ENCODE results near the gene PEX3.
"Not testable (repeated sequence)": the region's sequence is repeated elsewhere in the genome, so short reads cannot be mapped to it uniquely, and the experiment has no call there.

PEX3 gene

DNA sequence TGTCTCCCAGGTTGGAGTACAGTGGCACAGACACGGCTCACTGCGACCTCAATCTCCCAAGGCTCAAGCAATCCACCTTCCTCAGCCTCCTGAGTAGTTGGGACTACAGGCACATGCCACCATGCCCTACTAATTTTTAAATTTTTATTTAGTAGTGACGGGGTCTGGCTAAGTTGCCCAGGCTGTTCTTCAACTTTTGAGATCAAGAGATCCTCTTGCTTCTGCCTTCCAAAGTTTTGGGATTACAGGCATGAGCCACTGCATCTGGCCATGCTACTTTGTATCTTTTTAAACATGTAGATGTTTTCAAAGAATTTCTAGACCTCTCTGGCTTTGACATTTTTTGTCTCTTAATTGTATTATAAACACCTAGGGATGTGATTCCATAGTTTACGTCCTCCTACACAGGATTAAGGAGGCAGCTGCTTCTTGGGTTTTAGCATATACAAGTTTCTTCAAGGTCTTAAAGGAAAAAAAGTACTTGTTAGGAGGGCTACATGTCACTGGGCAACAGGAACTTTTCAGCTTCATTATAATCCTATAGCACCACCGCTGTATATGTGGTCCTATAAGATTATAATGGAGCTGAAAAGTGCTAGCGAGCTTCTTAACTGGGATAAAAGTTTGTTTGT is 1.4 kb upstream of the PEX3 start:
- no peak for DNase-seq

DNA sequence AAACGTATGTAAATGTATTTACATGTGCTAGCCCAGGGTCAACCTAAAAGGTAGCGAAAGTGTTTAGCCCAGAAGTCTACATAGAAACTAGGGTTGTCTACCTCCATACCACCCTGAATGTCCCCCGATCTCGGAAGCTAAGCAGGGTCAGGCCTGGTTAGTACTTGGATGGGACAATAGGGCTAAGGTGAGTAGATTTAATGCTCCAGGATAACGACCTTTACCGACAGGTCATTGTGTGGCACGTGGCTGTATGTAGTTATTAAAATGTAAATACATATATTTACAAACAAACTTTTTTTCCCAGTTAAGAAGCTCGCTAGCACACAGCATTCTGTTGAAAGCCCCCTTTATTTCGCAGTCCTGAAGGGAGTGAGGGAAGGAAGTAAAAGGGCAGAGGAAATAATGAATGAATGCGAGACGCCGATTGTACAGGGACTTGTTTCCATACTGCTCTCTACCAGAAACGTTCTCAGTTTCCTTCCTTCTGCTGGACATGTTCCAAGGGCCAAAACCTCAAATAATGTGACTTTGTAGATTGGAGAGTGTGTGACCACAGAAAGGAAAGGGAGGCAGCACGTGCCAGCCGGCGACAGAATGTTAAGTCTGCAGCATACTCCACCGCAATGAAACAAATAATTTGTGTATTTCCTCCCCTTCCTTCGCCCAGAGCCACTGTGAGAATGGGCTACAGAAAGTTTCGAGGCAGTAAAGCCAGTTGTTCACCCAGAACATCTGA is 722 bp upstream of the PEX3 start:
- peak; percentile 23 to 28 for DNase-seq

DNA sequence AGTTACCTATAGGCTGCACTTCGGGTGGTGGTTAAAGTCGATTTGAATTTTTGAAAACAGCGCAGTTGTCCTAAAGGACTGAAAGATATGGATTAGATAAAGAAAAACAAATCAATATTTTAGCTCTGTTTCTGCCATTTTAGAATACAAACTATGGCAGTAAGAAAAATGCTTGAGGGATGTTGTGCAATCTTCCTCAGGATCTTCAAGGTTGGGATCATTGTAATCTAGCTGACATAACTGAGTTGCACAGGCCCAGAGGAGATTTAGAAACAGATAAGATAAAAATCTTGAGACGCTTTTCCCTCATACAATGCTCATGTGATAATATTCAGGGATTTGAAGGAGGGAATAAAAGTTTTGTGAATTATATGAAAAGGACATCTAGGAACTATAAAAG is 926 bp downstream of the PEX3 start:
- no peak for DNase-seq

DNA sequence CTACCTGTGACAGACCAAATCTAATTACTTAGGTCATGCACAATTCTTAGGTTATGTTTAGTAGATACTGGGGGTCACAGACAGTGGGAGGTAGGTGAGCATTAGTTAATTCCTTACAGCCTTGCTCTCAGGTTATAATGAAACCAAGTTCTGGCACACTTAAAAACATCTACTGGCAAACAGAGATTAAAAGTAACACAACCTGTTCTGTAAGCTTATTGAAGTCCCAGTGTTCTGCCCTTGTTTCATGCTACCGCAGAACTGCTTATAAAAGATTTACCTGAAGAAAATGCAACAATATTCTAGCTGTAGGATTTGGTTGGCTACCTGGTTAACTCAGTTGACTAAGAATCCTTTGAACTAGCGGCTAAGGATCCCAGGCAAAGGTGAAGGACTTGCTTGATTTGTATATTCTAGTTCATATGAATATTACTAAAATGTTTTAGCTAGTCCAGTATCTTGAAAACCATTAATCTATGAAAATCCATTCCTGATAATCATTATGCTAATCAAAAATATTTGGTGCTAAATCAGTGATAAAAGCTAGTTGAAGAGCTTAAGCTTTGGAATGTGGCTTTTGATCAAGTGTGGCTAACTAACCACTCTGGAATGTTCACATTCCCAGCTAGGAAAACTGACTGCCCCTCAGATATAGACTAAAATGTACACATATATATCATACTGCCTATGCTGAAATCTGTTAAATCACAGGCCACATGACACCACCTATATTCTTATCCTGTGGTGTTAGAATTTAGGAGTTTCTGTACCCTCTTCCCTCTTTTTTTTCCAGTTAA is 7.2 kb downstream of the PEX3 start:
- DNase-seq: no peak

DNA sequence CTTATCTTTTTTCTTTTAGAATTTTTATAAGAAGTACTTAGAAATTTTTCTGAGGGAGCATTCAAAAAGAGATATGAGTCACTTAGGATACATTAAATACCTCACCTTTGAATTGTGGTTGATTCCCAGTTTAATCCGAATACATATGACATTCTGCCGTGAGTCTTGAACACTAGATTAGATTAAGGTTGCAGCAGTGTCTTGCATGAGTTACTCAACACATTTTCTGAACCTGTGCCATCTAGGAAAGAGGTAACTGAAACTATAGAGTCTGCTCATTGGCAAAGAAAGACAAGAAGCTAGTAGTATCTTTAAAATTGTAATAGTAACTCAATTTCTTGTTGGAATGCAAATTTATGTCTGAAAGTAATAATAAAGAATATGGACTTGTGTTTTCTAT is 14.9 kb downstream of the PEX3 start:
- no peak for DNase-seq

DNA sequence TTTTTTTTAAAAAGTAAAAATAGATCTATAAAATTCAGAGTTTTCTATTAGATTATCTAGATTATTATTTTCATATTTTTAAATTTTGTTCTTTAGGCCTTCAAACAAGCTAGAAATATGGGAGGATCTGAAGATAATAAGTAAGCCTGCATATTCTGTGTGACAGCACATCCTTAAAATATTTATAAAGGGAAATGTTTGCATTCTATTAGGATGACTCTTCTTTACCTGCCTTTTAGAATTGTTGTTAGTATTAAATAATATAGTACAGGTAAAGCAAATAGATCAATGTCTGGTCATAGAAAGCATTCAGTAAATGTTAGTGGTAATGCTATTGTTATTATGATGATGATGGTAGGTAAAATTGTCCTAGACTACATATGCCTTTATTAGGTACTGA is 17.4 kb downstream of the PEX3 start:
- DNase-seq: no peak

DNA sequence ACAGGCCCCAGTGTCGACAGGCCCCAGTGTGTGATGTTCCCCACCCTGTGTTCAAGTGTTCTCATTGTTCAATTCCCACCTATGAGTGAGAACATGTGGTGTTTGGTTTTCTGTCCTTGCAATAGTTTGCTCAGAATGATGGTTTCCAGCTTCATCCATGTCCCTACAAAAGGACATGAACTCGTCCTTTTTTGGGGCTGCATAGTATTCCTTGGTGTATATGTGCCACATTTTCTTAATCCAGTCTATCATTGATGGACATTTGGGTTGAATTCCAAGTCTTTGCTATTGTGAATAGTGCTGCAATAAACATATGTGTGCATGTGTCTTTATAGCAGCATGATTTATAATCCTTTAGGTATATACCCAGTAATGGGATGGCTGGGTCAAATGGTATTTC is 18.2 kb downstream of the PEX3 start:
- not testable (repeated sequence) for DNase-seq

DNA sequence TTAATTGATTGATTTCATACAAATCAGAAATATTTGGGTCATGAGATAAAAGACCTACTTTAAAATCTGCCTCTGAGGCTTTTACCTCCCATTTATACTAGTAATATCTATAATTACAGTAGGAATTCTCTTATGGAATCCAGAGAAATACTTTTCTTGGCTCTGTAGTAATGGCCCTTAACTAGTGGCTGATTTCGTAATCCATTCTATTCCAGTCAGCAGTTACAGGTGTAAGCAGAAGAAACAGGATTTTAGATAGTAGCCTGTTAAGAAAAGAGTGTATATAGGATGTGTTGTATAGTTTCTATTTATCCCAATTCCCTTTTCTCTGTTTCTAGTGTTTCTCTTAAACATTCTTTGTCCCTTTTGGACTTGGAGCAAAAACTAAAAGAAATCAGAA is 21.2 kb downstream of the PEX3 start:
- DNase-seq: no peak

DNA sequence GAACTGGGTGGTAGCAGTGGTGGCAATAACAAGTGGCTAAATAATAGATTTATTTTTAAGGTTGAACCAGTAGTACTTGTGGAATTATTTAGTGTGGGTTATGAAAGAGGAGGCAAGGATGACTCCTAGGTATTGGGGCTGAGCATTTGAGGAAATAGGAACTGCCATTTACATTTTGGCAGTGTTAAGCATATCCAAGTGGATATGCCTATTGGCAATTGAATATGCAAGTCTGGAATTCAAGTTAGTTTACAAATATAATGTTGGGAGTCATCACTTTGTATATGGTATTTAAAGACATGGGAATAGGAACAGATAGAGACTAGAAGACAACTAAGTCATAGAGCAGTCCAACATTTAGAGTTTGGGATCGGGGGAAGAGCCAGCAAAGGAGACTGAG is 25.9 kb downstream of the PEX3 start:
- no peak for DNase-seq

DNA sequence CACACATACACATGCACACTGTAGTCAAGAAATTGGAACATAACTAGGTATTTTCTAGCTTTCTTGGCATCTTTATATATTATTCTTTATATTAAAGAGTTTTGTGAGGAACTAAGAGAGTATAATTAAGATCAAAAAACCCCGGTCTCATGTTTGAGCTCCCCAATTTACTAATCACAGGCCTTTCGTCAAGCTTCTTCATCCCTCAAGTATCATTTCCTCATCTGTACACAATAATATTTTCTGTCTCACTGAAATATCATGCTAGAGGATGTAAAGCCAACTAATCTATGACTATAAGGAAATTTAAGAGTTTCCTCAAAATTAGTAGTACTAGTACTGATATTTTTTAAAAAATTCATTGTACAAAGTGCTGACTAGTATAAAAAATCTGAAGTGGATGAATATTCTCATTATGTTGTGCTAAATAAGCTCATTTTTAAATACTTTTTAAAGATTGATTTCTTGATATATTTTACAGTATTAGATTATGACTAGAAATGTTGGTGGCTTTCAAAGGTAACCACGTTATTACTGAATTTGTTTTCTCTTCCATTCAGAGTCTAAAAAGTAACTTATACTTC is 28.0 kb downstream of the PEX3 start:
- DNase-seq: no peak

DNA sequence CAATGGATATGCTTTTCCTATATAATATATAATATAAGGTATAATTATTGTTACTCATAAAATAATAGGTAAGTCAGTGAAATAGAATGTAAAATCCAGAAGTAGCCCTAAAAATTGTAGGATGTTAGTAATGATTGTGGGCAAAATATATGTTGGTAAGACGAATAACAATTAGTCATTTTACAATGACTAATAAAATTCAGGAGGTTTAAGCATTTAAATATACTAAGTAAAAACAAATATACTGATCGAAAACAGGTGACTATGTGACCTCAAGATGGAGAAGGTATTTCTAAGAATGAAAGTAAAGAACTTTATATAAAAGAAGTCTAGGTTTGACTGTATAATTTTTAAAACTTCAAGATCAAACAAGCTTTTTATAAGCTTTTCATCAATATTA is 32.0 kb downstream of the PEX3 start:
- DNase-seq: no peak

DNA sequence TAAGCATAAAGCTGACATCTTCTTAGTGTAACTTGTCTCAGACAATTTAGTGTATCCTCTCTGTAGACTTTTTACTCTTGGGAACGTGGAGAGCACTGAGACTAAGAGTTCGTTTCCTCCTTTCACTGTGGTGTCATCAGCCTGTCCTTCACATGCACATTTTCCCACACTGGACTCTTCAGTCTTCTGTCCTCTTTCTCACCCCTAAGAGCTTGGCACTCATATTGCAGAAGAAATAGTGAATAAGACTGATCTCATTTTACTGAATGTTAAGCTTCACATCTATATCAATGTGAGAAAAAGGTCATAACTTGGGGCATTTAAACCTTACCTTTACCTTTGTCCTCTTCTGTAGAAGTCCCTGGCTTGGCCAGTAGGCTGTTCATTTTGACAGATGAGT is 35.4 kb downstream of the PEX3 start:
- DNase-seq: no peak

DNA sequence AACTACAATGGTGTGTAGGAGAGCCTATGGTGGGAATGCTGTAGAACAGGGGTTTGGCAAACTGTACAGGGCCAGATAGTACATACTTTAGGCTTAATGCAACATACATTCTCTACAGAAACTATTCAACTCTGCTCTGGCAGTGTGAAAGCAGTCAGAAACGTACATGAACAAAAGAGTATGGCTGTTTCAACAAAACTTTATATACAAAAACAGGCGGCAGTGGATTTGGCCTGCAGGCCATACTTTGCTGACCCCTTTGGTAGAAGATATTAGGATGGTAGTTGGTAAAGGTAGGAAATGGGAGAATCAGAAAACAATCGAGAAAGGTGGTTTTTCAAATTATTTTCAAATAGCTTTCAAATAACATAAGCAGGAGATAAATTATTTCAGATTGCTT is 36.1 kb downstream of the PEX3 start:
- DNase-seq: no peak

DNA sequence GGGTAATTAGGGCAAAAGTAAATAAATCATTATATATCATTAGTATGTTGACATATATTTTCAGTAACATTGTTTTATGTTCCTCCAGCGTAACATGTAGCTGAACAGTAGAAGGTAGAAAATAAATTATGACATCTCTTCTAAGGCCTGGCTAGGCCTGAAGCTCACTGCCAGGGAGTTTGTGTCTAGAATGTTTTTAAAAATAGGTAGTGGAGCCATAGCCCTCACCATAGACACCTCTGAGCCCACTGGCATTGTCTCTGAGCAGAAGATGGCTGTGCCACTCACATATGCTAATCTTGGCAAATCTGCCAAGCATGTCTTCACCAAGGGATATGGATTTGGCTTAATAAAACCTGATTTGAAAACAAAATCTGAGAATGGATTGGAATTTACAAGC is 39.6 kb downstream of the PEX3 start:
- no peak for DNase-seq

DNA sequence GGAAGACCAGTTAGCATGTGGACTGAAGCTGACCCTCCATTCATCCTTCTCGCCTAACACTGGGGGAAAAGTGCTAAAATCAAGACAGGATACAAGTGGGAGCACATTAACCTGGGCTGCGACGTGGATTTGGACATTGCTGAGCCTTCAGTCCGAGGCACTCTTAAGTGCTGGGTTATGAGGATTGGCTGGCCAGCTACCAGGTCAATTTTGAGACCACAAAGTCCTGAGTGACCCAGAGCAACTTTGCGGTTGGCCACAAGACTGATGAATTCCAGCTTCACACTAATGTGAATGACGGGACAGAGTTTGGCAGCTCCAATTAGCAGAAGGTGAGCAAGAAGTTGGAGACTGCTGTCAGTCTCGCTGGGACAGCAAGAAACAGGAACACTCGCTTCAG is 40.2 kb downstream of the PEX3 start:
- DNase-seq: no peak

DNA sequence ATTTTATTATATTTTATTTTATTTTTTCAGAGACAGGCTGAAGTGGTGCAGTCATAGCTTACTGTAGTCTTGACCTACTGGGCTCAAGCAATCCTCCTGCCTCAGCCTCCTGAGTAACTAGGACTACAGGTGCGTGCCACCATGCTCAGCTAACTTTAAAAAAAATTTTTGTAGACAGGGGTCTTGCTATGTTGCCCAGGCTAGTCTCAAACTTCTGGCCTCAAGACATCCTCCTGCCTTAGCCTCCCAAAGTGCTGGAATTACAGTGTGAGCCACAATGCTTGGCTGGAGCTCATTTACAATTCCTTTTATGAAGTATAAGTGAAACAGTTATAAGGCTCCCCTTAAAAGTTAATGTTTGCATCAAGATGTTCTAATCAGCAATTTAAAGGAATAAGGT is 46.4 kb downstream of the PEX3 start:
- no peak for DNase-seq

DNA sequence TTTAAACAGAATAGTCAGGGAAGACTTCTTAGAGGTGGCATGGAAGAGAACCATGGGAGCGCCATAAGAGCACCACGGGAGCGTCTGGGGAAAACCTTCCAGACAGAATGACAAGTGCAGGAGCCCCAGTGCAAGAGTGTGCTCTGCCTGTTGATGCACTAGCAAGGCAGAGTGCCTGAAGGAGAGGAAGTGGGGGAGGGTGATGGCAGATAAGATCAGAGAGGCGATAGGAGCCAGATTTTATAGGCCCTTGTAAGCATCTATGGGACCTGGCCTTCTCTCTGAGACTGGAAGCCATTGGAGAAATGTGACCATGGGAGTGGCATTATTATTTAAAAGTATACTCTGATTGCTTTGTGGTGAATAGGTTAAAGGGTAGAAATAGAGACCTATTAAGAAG is 47.8 kb downstream of the PEX3 start:
- DNase-seq: no peak

DNA sequence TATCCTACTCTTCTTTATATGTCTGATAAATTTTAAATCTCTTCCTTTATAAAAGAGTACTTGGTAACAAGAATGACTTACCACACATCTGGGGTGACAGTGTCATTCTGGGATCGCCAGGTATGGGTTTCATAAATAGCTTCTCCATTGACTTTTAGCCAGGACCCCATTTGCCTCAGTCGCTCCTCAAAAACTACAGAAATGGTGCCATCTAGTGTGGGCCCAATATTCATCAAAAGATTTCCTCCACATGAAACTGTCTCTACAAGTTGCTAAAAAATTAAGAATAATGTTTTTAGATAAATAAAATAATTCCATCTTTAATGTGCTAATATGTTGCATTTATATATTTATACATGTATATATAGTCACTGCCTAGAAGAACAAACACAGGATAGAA is 51.2 kb downstream of the PEX3 start:
- DNase-seq: no peak

DNA sequence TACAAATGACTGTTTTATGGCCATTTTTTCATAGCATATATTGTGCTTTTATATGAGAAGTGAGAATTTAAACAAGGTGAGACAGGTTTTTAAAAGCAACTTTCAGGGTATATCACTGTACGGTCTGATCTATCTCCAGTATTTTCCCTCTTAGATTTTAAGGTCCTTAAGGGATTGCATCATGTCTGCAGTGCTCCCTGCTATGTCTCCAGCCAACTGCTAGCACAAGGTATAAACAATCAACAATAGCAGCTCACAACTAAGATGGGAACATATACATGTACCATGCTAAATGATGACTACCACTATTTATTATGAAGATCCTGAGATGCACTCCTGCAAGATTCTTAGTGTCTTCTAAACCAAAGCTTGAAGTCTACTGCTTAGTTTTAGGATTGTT is 53.8 kb downstream of the PEX3 start:
- no peak for DNase-seq

DNA sequence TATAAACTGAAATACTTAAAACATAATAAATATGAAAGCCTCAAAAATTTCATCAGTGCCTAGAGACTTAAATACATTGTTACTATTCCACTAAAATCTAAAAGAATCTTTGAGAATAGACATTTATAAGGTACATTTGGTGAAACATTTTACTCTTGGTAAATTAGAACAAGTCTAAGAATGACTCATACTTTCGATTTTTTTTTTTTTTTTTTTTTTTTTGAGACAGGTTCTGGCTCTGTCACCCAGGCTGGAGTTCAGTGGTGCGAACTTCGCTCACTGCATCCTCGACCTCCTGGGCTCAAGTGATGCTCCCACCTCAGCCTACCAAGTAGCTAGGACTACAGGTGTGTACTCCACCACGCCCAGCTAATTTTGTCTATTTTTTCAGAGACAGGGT is 54.5 kb downstream of the PEX3 start:
- DNase-seq: no peak

DNA sequence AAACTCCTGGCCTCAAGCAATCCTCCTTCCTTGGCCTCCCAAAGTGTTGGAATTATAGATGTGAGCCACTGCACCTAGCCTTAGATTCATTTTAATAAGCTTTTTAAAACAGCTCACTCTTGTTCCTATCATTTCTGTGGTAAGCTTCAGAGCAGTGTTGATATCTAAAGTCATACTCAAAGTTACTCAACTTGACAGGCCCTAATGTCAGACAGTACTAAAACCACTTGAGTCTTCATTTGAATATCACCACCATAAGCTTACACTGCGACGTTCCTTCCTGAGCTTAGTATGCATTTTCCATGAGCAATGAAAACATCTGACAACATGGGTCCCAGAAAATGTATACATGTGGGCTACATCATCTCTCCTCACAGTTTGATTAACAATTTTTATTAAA is 54.9 kb downstream of the PEX3 start:
- no peak for DNase-seq

DNA sequence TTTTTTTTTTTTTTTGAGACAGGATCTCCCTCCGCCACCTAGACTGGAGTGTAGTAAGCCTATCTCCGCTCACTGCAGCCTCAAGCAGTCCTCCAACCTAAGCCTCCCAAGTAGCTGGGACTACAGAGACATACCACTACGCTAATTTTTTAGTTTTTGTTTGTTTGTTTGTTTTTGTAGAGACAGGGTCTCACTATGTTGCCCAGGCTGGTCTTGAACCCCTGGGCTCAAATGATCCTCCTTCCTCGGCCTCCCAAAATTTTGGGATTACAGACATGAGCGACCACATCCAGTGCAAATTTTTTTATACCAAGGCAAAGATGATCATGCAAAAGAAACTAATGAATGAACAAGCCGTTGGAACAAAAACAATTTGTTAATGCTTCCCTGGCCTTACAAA is 55.6 kb downstream of the PEX3 start:
- no peak for DNase-seq

DNA sequence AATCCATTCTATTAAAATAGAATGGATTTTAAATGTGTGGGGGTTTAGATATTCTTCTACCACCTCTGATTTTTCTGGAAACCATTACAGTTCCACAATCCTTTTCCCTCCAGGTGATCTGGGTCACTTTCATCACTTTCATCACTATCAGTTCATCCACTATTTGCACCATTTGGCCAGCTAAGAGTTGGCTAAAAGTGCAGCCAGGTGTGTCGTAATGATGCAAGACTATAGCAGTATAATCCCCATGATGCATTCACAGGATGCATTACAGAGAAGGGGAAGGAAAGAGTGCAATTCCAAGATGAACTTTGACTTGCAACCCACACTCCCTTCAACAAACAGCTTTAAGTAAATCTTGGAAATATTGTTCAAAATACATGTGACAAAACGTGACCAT is 56.0 kb downstream of the PEX3 start:
- no peak for DNase-seq
